RWPE1 (cell line): ENCODE data around the gene KLHL2.

Experiments
- CTCF ChIA-PET: fragments of 350-600 bp; sonication (Branson Sonifier 250); formaldehyde crosslinking; extraction: SDS; loops from one replicate; lab custom pipeline; 2021; lab: Yijun Ruan, JAX
- POLR2A ChIA-PET: fragments of 400-600 bp; formaldehyde crosslinking; extraction: SDS; loops from one replicate; lab custom pipeline; 2020; ENCODE audit warnings: antibody characterized with exemption; ENCODE audit not compliant: low non-redundant PET; lab: Yijun Ruan, JAX
- DNase-seq: peaks from one replicate; pipeline ENCODE4 v3.0.0; 2012; ENCODE audit warnings: low spot score
- H3K27ac ChIP-seq: fragments of 450-650 bp; 2 replicates; pipeline ENCODE4 v1.5.1; 2017
- TF ChIP-seq, protein P1 (sequence below): fragments of 450-650 bp; conservative IDR thresholded peaks from 2 replicates; pipeline ENCODE4 v1.5.1; 2017; ENCODE audit warnings: low read depth, mild to moderate bottlenecking

The KLHL2 gene

DNA sequence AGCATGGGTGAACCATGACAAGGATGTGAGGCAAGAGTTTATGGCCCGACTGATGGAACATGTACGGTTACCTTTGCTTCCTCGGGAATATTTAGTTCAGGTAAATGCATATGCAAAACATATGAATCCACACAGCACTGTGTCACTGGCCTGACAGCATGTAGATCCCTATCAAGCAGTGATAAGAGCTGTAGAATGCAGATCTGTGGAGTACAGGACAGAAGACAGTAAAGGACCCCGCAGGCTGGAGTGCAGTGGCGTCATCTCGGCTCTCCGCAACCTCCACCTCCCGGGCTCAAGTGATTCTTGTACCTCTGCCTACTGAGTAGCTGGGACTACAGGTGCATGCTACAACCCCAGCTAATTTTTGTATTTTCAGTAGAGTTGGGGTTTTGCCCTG is 90.3 kb downstream of the KLHL2 start:
- TF ChIP-seq, protein P1, sequence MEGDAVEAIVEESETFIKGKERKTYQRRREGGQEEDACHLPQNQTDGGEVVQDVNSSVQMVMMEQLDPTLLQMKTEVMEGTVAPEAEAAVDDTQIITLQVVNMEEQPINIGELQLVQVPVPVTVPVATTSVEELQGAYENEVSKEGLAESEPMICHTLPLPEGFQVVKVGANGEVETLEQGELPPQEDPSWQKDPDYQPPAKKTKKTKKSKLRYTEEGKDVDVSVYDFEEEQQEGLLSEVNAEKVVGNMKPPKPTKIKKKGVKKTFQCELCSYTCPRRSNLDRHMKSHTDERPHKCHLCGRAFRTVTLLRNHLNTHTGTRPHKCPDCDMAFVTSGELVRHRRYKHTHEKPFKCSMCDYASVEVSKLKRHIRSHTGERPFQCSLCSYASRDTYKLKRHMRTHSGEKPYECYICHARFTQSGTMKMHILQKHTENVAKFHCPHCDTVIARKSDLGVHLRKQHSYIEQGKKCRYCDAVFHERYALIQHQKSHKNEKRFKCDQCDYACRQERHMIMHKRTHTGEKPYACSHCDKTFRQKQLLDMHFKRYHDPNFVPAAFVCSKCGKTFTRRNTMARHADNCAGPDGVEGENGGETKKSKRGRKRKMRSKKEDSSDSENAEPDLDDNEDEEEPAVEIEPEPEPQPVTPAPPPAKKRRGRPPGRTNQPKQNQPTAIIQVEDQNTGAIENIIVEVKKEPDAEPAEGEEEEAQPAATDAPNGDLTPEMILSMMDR, result no peak
- no peak overlapping the region for H3K27ac ChIP-seq
- POLR2A ChIA-PET, result no interaction called here
- DNase-seq, result no peak
- CTCF ChIA-PET, result interaction anchor here (0.6 to 0.9 kb wide), 2 partner anchors 11 to 167 kb away, joined by 3 to 5 read pairs; no protein-coding TSS in a partner anchor

GRCh38 chr4:165299399-165300060 is 92.2 kb downstream of the KLHL2 start:
- ChIA-PET POLR2A (no interaction called here), CTCF (interaction anchor here (0.6 to 1.1 kb wide), 2 partner anchors 168 to 332 kb away, joined by 3 to 4 read pairs; no protein-coding TSS in a partner anchor)
- no peak for DNase-seq
- no peak overlapping the region for H3K27ac ChIP-seq
- TF ChIP-seq, protein P1, result no peak

DNA sequence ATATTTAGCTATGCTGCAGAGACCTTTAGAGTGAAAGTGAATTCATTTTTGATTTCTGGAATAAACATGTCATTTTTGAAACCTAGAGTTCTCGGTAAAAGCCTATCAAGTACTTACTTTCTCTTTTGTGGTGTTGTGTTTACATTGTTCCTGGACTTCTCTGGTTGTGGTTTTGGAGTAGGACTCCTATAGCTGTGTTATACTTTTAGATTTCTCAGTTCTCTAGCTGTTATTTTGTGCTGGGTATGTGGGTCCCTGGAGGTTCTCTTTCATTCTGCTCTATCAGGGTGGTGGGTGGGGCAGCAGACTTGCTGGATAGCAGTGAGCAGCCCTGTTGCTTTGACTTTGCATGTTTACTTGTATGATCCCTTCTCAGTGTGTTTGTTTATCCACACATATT is 94.5 kb downstream of the KLHL2 start:
- CTCF ChIA-PET, result no interaction called here
- POLR2A ChIA-PET, result no interaction called here
- no peak for DNase-seq
- TF ChIP-seq, protein P1, result no peak
- no peak overlapping the region for H3K27ac ChIP-seq

DNA sequence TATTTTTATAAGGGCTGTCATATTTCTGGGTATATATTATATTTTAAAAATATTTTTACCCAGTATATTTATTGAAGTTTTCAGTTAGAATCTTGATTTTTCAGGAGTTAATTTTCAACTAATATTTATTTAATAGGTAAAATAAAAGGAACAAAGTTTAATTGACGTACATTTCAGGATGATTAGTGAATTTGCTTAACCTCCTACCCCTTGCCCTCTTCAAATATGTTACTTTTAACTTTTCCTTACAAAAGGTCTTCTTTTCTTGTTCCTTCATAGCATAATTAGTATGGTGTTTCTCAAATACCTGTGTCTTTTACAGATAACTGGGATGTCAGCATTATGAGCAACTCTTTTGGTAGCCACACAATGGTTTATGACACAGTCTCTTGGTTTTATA is 95.3 kb downstream of the KLHL2 start:
- CTCF ChIA-PET, result no interaction called here
- TF ChIP-seq, protein P1, result no peak
- no peak overlapping the region for H3K27ac ChIP-seq
- POLR2A ChIA-PET, result no interaction called here
- no peak for DNase-seq

GRCh38 chr4:165308166-165308565 is 100.8 kb downstream of the KLHL2 start:
- ChIA-PET CTCF (interaction anchor here (0.6 kb wide), 1 partner anchor 10 kb away, joined by 5 read pairs; no protein-coding TSS in a partner anchor), POLR2A (no interaction called here)
- TF ChIP-seq, protein P1, result no peak
- no peak overlapping the region for H3K27ac ChIP-seq
- no peak for DNase-seq

GRCh38 chr4:165308606-165309005 is 101.2 kb downstream of the KLHL2 start:
- ChIA-PET CTCF (interaction anchor here (0.6 kb wide), 1 partner anchor 11 kb away, joined by 5 read pairs; no protein-coding TSS in a partner anchor), POLR2A (no interaction called here)
- no peak overlapping the region for H3K27ac ChIP-seq
- no peak for DNase-seq
- TF ChIP-seq, protein P1, result no peak
